ENCODE results near the gene C2orf72.
"Not testable (repeated sequence)": the region's sequence is repeated elsewhere in the genome, so short reads cannot be mapped to it uniquely, and the experiment has no call there.

Gene C2orf72

GRCh38 chr2:231067531-231067930, 30.2 kb downstream of the C2orf72 start:
- DNase-seq (ENCODE audit: low read depth in 3 of 3, low spot score in 1 of 3), result not testable (repeated sequence)

GRCh38 chr2:231068525-231069222, 31.4 kb downstream of the C2orf72 start:
- DNase-seq (ENCODE audit: low read depth in 3 of 3, low spot score in 1 of 3), result no peak

- DNase-seq (ENCODE audit: low read depth in 3 of 3, low spot score in 1 of 3), result no peak
Observed at GRCh38 chr2:231069379-231070054, 32.2 kb downstream of the C2orf72 start.

GRCh38 chr2:231084565-231084964, 47.2 kb downstream of the C2orf72 start:
- no peak for DNase-seq (ENCODE audit: low read depth in 3 of 3, low spot score in 1 of 3)

GRCh38 chr2:231088754-231089153, 51.4 kb downstream of the C2orf72 start:
- no peak for DNase-seq (ENCODE audit: low read depth in 3 of 3, low spot score in 1 of 3)

GRCh38 chr2:231093933-231094332, 56.6 kb downstream of the C2orf72 start:
- no peak for DNase-seq (ENCODE audit: low read depth in 3 of 3, low spot score in 1 of 3)

- DNase-seq (ENCODE audit: low read depth in 3 of 3, low spot score in 1 of 3), result no peak
Observed at GRCh38 chr2:231094736-231095346, 57.5 kb downstream of the C2orf72 start.

Measured in stimulated activated CD4-positive, alpha-beta T cell treated with anti-CD3 and anti-CD28 coated beads, TNF-alpha, amount 100 ng/mL, for 1 hour (primary cell).